Measurements from ENCODE around the gene COLEC11. TPM values are rescaled to one million over a fixed set of nuclear protein-coding genes. Genes with fewer than 3 reads are reported as not detected.

COLEC11 gene
- total RNA-seq, 1 donor from 2014 or later = not detected

- no peak for TF ChIP-seq POLR2AphosphoS5 (IDR thresholded peaks at IDR 0.05; ENCODE audit: insufficient read depth in 1 of 2, low read depth in 1 of 2)
- TF ChIP-seq POLR2A (IDR thresholded peaks at IDR 0.05) = no peak
- no peak for TF ChIP-seq CTCF (IDR thresholded peaks at IDR 0.05)
- Histone ChIP-seq H3K27ac (no peak overlapping the region), H3K36me3 (no peaks in the 10 kb centered on the region), H3K27me3 (no peaks in the 10 kb centered on the region), H3K9me3 (no peaks in the 10 kb centered on the region), H3K4me1 (no peaks in the 10 kb centered on the region), H3K4me3 (no peak overlapping the region)
- no peak for DNase-seq (ENCODE audit: extremely low spot score in 2 of 2)
- intact Hi-C loops (cut with DNase I) = no loop called here
Observed at GRCh38 chr2:3689998-3690748, 95.3 kb downstream of the COLEC11 start.

- intact Hi-C loops (cut with DNase I) = no loop called here
- no peaks in the 10 kb centered on the region for H3K36me3 ChIP-seq
- H3K4me3 ChIP-seq = no peak overlapping the region
- no peaks in the 10 kb centered on the region for H3K9me3 ChIP-seq
- H3K27ac ChIP-seq = no peak overlapping the region
- H3K4me1 ChIP-seq = no peaks in the 10 kb centered on the region
- no peak for TF ChIP-seq POLR2A (IDR thresholded peaks at IDR 0.05)
- no peak for TF ChIP-seq POLR2AphosphoS5 (IDR thresholded peaks at IDR 0.05; ENCODE audit: insufficient read depth in 1 of 2, low read depth in 1 of 2)
- DNase-seq (ENCODE audit: extremely low spot score in 2 of 2) = no peak
- H3K27me3 ChIP-seq = no peaks in the 10 kb centered on the region
Observed at GRCh38 chr2:3692375-3692774, 97.5 kb downstream of the COLEC11 start.

Small RNAs within 50 kb of the gene (small RNA-seq; reads per million reads assigned to genes)
- not detected for gene TMSB4XP2

Other genes starting within 250 kb of the COLEC11 start
- gene EIPR1, start 217.3 kb upstream of the COLEC11 start, total RNA-seq = 39.8 TPM
- 94.8 TPM for gene TRAPPC12, start 215.4 kb upstream of the COLEC11 start, total RNA-seq
- 26.3 TPM for gene ADI1, start 75.6 kb upstream of the COLEC11 start, total RNA-seq
- gene RNASEH1, start 36.8 kb upstream of the COLEC11 start, total RNA-seq = 17.2 TPM
- 2,989 TPM for gene RPS7, start 19.9 kb upstream of the COLEC11 start, total RNA-seq
- gene ALLC, start 63.1 kb downstream of the COLEC11 start, total RNA-seq = not detected
- gene DCDC2C, start 108.5 kb downstream of the COLEC11 start, total RNA-seq = not detected